Stimulated activated CD4-positive, alpha-beta T cell treated with anti-CD3 and anti-CD28 coated beads, Interleukin-2, amount 100 ng/mL, for 24 hours (primary cell): ENCODE data around the gene KIRREL2.

ENCODE experiments used
- DNase-seq, 2 donors: peaks; one replicate each; pipeline ENCODE4 v3.0.0-alpha.2; 2020

Gene KIRREL2

GRCh38 chr19:35845215-35846037 lies 11.3 kb upstream of the KIRREL2 start:
- peak in 1 of 2 donors; percentile 17 for DNase-seq

- no peak for DNase-seq
Measured at GRCh38 chr19:35846038-35846668, 10.6 kb upstream of the KIRREL2 start.

- DNase-seq = no peak
Measured at GRCh38 chr19:35847911-35848310, 8.8 kb upstream of the KIRREL2 start.

GRCh38 chr19:35848486-35848885 lies 8.2 kb upstream of the KIRREL2 start:
- no peak for DNase-seq

GRCh38 chr19:35848919-35849505 lies 7.7 kb upstream of the KIRREL2 start:
- no peak for DNase-seq

- no peak for DNase-seq
Measured at GRCh38 chr19:35851213-35852028, 5.3 kb upstream of the KIRREL2 start.

GRCh38 chr19:35852029-35852780 lies 4.5 kb upstream of the KIRREL2 start, which contains the start of gene NPHS1:
NPHS1 (minus strand) TSS chr19:35852504; CDS start chr19:35851837, 667 bp downstream.
- no peak for DNase-seq

GRCh38 chr19:35853038-35853756 lies 3.5 kb upstream of the KIRREL2 start:
- DNase-seq = no peak

GRCh38 chr19:35858311-35858710 lies 1.6 kb downstream of the KIRREL2 start:
- no peak for DNase-seq

- no peak for DNase-seq
Measured at GRCh38 chr19:35859414-35859813, 2.7 kb downstream of the KIRREL2 start.

GRCh38 chr19:35860436-35860817 lies 3.7 kb downstream of the KIRREL2 start:
- no peak for DNase-seq

GRCh38 chr19:35860818-35861639 lies 4.3 kb downstream of the KIRREL2 start:
- no peak for DNase-seq

- no peak for DNase-seq
Measured at GRCh38 chr19:35861640-35862160, 5.0 kb downstream of the KIRREL2 start.

GRCh38 chr19:35862528-35862927 lies 5.8 kb downstream of the KIRREL2 start:
- no peak for DNase-seq

GRCh38 chr19:35863018-35863417 lies 6.3 kb downstream of the KIRREL2 start:
- no peak for DNase-seq

- DNase-seq = peak; percentile 77 to 81
Measured at GRCh38 chr19:35868172-35868822, 11.6 kb downstream of the KIRREL2 start, which contains the start of gene APLP1. APLP1 (plus strand) TSS chr19:35868574; CDS start chr19:35868637, 63 bp downstream.

- DNase-seq = no peak
Measured at GRCh38 chr19:35868823-35869326, 12.2 kb downstream of the KIRREL2 start.

- peak; percentile 84 to 89 for DNase-seq
Measured at GRCh38 chr19:35869327-35870123, 12.8 kb downstream of the KIRREL2 start.
